NCI-H1417 (cell line): ENCODE measurements around the gene FAH.
A peak's percentile ranks its signal among the peaks of the same experiment; 100 is the strongest.
"Not testable (repeated sequence)": the region's sequence is repeated elsewhere in the genome, so short reads cannot be mapped to it uniquely, and the experiment has no call there.

Experiments
- DNase-seq, 3 experiments: peaks; one replicate each; lab custom pipeline; 2025; lab: John Stamatoyannopoulos, UW

Gene FAH

DNA sequence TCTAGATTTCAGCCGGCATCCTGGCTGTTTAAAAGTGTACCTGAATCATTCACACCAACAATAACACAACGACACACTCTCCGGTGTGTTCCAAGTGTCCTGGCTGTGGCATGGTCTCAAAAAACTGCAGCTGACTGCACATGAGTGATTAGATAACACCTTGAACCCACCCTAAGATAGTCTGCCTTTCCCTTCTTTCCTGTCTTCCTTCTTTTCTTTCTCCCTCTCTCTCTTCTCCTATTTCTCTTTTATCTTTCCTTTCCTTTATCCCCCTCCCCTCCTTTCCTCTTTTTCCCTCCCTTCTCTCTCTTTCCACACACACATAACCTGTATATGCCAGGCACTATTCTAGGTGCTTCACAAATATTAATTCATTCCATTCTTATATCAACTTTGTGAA, 1.2 kb upstream of the FAH start:
- no peak for DNase-seq

DNA sequence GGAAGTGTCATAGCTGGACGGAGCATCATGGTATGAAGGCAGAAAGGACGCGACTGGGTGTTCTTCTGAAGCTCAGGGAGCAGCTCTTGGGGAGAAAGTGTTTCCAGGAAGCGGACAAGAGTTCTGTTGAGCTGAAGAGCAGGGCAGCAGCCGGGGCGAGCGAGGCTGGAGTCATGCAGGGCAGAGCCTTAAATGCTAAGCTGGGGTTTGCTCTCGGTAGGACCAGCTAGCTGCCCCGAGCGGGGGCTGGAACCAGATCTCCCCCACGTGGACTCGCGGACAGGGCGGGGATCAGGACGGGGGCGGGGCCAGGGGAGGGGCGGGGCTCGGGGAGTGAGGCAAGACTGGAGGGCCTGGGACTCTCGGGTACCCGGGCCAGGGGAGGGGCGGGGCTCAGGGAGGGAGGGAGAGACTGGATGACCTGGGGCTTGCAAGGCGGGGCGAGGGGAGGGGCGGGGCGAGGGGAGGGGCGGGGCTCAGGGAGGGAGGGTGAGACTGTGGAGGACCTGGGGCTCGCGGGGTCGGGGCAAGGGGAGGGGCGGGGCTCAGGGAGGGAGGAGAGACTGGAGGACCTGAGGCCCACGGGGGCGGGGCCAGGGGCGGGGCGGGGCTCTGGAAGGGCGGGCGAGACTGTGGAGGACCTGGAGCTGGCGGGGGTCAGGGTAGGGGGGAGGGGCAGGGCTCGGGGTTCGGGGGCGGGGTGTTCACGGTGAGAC, 461 bp upstream of the FAH start:
- DNase-seq = peak; percentile 77 to 95 (median 88)

DNA sequence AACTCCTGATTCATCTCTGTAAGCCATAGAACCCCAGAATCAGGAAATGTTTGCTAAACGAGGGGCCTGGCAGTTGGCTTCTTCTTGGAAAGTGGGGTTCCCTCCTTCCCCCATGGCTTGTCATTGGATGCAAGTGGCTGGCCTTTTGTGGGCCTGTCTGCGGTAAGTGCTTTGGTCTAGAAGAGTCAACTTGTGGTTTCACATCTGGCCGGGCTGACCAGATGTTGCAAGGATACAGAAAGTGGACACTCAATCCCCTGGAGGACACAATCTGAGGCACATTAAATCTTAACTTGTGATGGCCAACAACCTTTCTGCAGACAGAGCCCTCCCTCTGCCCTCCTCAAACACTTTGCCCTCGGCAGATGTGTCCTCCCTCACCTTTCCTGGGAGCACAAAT, 1.1 kb downstream of the FAH start:
- DNase-seq = peak in 1 of 3 experiments; percentile 34

DNA sequence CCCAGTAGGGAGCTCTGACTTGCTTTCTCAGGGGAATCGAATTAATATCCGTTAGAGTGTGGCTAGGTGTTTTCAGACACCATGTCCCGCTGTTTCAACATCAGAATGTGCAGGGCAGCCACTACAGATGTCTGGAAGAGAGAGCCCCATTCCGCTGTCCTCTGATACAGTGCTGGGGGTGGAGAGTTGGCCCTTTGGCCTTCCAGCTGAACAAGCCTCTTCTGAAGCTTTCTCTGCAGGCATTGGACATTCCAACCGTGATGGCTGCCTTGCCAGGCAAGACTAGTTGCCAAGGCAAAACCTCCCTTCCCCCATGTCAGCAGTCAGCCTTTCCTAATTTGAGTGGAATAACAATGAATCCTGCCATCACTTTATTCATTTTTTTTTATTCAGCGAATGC, 1.5 kb downstream of the FAH start:
- DNase-seq = no peak

DNA sequence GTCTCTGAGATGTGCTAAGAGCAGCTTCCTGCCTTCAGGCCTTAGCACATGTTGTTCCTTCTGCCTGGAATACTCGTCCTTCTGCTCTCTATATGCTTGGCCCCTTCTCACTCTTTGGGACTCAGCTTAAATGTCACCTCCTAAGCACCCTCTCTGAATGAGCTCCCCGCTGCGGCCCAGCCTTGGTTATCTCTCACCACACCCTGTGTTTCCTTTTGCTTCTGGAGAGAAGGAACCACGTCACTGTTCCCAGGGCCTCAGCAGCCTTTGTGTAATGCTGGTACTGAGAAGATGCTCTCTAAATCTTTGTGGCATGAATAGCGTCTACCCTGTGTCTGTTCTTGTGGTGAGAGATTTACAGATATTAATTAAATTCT, 2.2 kb downstream of the FAH start:
- DNase-seq = no peak

DNA sequence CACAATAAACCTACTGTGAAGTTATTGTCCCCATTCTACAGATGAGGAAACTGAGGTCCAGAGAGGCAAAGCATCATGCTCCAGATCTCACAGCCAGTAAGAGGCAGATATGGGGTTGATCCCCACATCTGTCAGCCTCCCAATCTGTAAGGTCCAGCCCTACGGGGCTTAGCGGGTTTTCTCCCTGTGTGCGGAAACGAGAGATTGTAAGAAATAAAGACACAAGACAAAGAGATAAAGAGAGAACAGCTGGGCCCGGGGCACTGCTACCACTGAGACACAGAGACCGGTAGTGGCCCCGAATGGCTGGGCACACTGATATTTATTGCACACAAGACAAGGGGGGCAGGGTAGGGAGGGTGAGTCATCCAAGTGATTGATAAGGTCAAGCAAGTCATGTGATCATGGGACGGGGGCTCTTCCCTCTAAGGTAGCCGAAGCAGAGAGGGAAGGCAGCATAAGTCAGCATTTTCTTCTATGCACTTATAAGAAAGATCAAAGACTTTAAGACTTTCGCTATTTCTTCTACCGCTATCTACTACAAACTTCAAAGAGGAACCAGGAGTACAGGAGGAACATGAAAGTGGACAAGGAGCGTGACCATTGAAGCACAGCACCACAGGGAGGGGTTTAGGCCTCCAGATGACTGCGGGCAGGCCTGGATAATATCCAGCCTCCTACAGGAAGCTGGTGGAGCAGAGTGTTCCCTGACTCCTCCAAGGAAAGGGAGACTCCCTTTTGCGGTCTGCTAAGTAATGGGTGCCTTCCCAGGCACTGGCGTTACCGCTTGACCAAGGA, 2.8 kb downstream of the FAH start:
- DNase-seq = not testable (repeated sequence)

DNA sequence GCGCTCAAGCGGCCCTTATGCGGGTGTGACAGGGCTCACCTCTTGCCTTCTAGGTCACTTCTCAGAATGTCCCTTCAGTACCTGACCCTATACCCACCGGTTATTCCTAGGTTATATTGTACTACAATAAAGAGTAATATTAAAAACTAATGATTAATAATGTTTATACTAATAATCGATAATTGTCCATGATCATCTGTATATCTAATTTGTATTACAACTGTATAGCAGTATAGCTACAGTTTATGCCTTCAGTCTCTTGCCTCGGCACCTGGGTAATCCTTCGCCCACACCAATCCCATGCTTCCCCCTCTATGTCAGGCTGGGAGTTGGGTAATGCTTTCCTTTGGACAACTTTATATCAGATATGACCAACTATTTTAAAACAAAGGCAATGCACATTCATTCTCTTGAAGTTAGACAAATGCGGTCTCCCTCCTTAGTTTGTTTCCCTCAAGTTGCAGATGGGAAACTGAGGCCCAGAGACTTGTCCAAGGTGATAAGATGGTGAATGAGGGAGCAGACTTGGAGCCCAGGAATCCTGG, 3.4 kb downstream of the FAH start:
- no peak for DNase-seq

DNA sequence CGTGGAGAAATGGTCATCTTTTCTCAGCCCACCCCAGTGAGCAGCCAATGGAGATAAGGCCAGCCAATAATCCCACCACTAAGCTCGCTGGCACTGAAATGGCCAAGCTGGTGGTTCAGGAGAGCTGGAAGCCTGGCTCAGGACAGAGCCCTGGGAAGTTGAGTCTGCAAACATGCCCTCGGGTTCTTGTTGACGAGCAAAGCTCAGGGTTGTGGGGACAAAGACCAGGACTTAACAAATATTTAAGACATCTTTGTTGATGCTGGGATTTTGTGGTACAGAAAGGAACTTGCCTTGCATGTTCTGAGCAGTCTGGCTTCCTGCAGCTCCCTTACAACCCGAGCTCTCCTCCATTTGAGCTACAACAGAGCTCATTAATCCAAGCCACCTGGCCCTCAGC, 4.4 kb downstream of the FAH start:
- DNase-seq = no peak

DNA sequence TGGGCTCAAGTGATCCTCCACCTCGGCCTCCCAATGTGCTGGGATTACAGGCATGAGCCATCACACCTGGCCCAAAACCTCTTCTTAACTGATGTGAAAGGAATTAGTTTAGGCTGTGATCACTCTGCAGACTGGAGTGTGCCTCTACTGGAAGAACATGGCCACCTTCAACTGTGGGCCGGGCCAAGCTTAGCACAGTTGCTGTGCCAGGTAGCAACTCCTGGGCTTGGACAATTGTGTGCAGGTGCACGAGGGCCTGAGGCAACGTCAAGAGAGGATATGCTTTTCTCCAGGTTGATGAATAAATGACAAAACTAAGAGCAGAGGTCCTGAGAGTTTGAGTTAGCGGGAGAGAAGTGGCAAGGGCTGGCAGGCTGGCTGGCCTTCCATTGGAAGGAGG, 6.5 kb downstream of the FAH start:
- no peak for DNase-seq

DNA sequence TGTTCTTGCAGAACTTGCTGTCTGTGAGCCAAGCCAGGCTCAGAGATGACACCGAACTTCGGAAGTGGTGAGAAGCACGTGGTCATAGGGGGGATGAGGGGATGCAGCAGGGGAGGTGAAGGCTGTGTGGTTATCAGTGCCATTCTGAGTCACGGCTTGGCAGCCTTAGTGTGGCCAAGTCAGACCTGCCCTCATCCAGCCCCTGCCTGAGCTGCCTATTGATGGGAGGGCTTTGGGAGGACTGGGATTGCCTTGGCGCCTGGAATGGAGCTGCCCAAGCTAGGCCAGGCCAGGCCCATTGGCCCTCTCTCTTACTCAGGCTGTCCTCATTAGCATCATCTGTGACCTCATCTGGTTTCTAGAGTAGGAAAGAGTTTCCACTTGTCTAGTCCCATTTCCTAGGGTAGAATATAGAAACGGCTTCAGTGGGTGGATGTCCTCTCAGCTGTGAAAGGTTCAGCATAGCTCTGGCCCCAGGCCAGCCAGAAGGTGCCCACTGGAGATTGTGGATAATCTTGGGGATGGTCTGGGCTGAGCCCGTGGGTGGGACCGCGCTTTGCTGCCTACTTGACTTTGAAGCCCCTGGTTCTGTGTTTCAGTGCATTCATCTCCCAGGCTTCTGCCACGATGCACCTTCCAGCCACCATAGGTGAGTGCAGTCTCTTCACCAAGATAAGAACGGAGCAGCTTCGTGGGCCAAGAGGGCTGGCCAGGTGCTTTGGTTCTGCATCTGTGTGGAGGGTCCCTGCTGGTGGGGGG, 7.2 kb downstream of the FAH start:
- DNase-seq = no peak

DNA sequence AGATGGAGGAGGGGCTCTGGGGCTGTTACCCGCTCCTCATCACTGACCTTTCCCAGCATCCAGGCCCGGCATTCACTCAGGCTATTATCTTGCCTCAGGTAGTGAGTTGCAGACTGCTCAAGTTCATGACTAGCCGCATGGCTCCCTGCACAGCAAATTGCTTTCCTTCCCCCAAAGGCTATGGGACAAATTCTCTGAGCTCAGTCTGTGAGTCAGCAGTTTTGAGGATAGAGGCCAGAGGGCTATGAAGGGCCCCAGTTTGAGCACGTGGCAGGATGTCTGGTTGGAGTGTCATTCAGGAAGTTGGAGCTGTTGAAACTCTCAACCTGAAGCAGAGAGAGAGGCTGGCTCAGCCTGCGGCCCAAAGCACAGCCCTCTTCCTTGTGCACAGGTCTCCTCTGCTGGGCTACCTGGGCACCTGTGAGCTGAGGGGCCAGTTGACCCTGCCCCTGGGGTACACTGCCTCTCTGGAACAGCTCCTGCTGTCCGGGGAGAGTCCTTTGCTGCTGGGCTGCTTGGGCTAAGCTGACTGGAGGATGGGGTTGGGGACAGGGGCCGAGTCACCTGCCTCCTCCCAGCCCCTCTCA, 7.9 kb downstream of the FAH start:
- no peak for DNase-seq

DNA sequence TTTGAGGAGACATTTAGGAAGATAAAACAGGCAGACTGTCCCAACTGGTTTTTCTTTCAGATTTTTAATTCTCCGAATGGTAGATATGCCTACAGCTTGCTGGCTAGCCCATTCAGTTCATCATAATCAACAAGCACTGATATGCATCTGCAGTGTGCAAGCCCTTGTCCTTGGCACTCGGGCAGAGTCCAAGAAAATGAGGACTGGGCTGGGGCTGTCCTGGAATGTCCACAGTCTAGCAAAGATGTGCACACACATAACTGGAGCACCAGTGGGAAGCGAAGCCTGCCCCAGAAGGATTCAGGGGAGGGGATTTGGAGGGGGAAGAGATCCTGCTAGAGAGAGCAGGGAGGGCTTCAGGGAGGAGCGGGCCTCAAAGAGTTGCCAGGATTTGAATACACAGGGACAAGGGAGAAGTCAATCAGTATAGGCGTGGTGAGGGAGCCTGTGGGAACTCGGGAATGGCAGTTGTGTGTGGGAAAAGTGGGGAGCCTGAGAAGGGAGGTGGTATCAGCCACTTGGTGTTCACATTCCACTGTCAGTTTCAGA, 8.7 kb downstream of the FAH start:
- no peak for DNase-seq

DNA sequence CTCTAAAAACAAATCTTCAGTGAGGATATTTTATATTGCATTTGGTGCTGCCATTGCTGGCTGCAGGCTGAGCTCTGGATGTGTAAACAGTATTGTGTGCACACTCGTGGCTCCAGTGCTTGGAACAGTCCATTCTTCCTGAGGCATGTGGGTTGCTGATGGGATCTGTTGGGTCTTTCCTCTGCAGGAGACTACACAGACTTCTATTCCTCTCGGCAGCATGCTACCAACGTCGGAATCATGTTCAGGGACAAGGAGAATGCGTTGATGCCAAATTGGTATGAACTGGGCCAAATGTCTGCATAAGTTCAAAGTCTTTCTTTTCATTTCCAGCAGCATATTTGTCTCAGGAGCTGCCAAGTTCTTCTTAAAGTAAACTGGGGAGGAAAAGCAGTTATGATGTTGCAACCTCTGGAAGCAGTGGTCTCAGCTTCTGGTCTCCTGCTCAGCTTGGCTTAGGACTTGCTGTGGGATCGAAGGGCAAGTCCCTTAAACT, 9.3 kb downstream of the FAH start:
- DNase-seq = no peak

DNA sequence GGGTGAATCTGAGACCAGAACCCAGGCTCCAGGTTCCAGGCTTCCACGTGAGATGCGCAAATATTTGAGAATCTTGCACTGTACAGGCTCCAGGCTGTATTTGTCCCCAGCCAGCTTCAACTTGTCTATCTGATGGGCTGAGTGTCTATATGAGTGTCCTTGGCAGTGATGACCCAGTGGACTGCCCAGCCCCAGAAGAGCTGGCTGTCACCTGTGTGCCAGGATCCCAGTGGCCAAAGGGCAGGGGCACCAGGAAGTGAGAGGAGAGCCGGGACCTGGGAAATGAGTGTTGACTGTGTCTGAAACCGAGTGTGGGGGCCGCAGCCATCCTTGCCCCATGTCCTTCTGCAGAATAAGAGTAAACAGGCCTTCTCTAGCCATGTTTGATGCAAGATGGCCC, 10.4 kb downstream of the FAH start:
- no peak for DNase-seq

DNA sequence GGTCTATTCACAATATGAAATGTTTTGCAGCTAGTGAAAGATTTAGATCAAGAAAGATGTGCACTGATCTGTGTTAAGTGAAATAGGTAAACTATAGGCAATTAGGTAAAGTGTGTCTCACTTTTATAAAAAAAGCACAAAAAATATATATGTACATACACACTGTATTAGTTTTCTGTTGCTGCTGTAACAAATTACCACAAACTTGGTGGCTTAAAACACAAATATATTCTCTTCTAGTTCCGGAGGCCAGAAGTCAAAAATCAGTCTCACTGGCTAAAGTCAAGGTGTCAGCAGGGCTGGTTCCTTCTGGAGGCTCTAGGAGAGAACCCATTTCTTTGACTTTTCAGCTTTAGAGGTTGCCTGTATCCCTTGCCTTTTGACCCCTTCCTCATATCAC, 11.1 kb downstream of the FAH start:
- no peak for DNase-seq

DNA sequence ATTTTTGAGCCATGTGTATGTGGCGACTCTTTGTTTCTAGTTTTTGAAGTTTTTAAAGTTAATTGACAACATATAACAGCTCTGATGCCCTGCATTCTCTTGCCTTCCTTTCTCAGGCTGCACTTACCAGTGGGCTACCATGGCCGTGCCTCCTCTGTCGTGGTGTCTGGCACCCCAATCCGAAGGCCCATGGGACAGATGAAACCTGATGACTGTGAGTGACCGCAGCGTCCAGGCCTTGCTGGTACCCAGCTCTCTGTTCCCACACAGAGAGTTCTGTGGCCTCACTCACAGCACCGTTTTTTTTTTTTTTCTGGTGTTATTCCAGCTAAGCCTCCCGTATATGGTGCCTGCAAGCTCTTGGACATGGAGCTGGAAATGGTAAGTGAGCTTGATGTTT, 15.1 kb downstream of the FAH start:
- DNase-seq = no peak

DNA sequence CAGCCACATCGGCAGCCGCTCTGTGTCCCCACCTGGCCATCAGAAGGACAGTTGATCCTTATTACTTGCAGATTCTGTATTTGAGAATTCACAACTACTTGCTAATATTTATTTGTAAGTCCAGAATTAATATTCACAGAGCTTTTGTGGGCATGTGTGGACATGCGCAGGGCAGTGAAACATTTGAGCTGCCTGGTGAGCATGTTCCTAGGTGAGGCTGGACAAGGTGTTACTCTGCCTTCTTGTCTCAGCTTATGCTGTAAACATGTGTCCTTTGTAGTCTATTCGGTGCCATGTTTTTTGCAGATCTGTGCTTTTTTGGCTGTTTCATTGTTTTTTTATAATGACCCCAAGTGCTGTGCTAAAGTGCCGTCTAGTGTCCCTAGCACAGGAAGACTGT, 15.6 kb downstream of the FAH start:
- DNase-seq = peak in 1 of 3 experiments; percentile 17

DNA sequence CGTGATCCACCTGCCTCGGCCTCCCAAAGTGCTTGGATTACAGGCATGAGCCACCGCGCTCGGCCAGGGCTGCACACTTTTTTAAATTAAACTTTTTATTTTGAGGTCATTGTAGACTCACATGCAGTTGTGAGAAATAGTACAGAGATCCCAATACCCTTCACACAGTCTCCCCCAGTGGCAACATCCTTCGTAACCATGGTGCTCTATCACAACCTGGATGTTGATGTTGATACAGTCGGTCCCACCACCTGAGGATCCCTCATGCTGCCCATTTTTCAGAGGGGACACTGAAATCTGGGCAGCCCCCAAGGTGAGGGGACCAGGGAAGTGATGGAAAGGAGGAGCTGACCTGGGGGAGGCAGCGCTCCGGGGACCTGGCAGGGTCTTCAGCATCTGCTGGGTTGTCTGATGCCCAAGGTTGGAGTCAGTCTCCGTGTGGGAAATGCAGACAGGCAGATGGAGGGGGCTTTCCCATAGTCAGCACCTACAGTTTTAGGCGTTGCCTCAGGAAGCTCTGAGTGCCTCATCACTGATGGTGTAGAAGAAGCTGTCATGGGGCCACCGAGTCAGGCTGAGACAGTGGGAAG, 17.1 kb downstream of the FAH start:
- DNase-seq = no peak

DNA sequence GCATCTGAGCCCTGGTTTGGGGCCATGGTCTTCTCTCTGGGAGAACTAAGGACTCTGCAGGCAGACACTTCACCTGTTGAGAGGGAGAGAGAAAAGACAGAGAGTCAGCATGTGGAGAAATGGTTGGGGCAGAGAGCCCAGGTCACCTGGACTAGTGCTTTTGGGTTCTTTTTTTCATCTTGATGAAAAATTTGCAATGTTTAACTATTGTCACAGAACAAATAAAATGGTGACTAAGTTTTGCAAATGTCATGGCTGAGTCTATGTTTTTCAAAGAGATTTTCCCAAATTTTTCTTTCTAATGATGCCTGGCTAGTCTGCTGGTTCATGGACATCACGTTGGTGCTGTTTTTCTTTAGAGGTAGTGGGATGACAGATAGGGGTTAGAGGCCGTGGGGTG, 17.8 kb downstream of the FAH start:
- no peak for DNase-seq

DNA sequence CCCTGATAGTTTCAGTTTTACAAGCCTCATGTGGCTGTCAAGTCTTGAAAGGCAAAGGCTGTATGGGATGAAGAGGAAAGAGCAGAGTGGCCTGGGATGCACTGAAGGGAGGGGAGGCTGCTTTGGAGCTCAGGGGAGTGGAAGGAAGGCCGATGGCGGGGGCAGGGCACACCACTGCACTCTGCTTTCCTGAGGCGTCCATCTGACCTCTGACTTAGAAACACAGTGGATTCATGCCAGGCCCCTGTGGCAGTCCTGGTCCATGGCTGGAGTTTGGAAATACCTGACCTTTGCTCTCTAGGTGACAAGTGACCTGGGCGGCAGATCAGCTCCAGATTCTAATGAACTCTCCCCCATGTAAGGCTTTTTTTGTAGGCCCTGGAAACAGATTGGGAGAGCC, 19.0 kb downstream of the FAH start:
- no peak for DNase-seq

DNA sequence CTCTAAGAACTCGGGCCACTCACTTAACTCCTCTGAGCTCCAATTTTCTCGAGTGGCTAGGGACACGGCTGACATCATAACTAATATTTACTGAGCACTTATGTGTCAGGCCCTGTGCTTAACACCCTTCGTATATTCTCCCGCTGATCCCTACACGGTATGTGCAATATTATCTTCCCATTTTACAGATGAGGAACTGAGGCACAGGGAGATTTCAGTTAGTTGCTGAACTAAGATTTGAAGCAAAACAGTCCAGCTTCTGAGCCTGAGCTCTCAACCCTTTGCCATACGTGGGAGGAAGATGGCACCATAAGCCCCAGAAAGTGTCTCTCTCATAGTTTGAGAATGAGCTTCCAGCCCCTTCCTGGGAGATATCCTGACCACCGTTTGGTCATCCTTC, 19.6 kb downstream of the FAH start:
- DNase-seq = no peak
